Stimulated activated CD8-positive, alpha-beta memory T cell treated with anti-CD3 and anti-CD28 coated beads, Interleukin-7, amount 100 ng/mL, for 1 hour (primary cell): Measurements from ENCODE around the gene KLK3.

Experiments used
- DNase-seq, 2 donors: peaks; one replicate each; pipeline ENCODE4 v3.0.0-alpha.2; 2020; ENCODE audit warnings: low read depth in 2 of 2

The KLK3 gene

DNA sequence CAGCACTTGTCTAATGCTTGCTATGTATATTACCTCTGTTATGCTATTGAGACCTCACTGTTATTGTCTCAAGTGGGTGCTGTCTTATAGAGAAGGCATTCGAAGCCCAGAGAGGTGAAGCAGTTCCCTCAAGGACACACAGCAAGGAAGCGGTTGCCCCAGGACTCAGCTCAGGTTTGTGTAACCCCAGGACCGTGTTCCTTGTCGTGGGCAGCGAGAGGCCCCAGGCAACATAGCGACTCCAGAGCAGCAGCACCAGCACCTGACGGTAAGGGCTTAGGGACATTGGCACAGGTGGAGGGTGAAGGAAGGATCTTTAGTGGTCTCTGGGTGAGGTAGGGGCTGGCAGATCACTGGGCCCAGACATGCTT is 23.7 kb upstream of the KLK3 start:
- DNase-seq: no peak

DNA sequence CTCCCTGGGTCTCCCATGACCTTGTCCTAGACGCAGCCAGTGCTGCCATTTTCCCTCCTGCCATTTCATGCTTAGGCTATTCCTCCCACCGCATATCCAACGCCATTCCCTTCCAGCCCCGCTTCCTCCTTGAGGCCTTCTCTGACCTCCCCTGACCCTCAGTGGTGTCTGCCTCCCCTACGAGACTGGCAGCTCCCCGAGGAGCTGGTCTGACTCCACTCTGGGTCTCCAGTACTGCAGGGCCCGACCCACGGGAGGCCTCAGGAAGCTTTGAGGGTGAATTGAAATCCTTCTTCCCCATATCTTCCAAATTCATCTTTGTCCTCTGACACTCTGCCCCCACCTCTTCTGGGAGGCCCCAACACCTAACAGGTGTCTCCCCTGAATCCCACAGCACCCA is 22.0 kb upstream of the KLK3 start:
- DNase-seq: no peak

DNA sequence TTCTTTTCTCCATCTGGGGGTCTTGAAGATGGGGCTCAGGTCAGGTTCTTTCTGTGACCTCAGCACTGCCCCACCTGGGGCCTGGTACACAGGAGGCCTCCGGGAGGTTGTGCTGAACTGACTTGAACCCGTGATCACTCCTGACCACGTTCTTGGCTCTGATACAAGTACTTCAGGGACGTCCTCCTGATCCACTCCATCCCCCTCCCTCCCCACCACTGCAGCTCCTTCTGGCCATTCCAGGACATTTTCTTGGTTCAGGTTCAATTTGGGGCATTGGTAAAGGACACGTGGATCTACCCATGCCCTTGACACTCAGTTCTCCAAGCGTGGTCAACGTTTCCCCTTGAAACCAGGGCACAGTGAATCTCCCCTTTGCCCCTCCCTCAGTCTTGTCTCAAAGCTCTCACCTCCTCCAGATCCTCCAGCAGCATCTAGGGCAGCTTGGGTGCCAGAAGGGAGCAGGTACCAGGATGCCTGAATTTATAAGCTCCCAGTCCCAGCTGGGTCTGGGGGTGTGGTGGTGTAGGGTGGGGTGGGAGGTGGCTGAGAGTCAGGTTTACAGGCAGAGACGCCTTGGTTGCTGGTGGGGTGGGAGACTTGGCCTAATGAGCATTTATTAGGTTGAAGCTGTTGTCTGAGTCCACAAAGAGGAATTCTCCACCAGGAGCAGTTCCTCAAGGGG is 21.5 kb upstream of the KLK3 start, which contains the start of gene KLK15:
Gene KLK15 (minus strand): TSS at position 458 of the 685 bp plus-strand sequence. CDS start 2,082 bp downstream, outside the sequence.
- no peak for DNase-seq

DNA sequence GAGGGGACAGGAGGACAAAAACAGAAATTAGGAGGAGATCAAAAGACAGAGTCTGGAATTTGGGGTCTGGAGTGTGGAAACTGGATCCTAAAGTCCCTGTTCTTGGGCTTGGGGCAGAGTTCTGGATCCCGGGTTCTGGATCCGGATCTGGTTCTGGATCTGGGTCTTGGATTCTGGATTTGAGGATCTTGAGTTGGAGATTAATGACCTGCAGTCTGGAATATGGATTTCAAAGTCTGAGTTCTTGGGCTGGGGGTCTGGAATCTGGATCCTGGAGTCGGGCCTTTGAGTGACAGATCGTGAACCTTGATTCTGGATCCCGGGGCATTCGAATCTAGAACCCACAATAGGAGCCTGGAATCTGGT is 20.9 kb upstream of the KLK3 start:
- DNase-seq: no peak

DNA sequence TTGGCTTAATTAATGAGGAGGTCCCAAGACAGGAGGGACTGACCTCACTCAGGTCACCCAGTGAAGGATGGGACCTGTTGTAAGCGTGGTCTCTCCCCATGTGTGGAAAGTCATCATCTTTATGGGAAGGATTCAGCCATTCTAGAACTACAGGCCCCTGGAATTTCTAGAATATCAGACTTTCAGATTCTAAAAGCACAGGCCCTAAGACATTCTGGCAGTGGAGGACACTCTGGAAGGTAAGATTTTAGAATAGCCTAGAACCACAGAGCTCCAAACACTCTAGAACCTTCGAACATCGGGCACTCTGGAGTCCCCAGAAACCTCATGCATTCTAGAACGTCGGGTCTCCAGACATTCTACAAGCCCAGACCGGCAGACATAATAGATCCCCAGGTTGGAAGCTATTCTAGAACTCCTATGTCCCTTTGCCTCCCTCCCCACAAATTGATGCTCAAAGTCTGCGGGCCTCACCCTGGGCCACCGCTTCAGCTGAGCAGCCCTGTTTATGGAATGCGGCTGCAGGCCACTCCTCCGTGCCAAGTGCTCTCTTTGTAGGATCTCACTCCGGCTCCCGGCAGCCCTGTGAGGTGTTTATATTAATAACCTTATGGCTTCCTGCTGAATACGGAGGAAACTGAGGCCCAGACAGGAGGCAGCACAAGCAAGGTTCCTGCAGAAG is 19.5 kb upstream of the KLK3 start:
- DNase-seq: no peak

DNA sequence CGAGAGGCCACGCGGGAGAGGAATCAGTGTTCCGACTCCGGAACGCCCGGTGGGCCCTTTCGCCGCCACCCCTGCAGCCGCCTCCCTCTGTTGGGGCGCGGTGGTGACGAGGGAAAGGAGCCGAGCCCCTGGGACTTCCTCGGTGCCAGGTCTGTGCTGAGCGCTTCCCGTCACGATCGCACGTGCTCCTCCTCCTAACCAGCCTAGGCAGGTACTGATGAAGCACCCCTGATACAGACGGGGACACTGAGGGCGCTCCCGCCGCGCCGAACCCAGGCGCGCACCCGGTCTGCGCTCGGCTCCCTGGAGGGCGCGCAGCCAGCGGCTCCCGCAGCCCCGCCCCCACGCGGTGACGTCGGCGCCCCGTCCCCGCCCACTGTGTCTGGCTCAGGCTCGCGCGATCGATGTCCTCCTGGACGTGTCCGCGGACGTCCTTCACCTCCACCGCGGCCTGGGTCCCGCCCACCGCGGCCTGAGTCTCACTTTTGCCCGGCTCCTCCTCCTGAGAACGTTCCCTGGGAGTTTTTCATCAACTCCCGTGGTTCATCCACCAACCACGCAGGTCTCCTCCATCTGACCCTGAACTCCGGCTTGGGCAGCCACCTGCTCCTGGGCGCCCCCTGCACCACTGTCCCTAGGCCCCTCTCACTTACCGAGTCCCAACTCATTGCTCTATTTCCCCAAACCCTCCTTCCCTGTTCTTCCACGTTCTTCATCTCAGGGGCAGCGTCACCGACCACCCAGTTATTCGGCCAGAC is 18.8 kb upstream of the KLK3 start:
- DNase-seq: peak; percentile 24 to 37

DNA sequence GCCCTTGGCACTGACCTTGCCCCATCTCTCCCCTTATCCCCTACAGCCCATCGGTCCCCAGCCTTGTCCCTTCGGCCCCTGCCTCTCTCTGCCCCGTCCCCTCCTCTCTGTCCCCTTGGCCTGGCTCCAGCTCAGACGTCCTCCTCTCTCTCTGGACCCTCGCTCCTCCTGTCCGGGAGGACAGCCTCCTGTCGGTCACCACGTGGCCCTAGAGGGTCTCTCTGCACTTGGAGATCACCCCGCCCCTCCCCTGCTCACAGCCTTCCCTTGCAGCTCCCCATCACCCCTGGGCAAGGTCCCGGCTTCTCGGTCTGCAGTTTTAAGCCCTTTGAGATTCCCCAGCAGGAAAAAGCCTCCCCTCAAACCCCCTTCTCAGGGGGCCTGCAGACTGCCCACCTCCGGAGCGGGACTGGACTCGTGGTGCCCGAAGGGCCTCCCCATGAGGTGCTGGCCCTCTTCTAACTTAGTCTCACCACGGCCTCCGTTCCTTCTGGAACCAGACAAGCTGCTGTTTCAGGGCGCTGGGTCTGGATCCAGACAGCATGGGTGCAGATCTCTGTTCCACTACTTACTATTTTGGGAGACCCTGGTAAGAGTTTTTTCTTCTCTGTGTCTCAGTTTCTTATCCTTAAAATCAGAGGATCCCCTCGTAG is 18.0 kb upstream of the KLK3 start:
- DNase-seq: no peak

DNA sequence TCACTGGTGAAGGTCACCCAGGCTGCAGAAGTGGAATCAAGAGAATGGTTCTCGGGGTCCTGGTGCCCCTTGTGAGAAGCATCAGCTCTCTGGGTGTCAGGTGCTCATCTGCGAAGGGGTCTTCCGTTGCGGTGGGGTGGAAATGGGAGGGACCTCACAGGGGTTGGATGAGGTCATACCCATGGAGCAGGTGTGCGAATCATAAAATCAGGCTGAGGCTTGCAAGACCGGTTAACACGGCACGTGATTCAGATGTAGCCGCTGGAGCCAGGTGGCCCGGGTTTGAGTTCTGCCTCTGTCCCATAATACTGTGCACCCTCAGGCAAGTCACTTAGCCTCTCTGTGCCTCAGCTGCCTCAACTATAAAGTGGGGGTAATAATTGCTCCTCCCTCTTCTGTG is 17.4 kb upstream of the KLK3 start:
- DNase-seq: no peak

DNA sequence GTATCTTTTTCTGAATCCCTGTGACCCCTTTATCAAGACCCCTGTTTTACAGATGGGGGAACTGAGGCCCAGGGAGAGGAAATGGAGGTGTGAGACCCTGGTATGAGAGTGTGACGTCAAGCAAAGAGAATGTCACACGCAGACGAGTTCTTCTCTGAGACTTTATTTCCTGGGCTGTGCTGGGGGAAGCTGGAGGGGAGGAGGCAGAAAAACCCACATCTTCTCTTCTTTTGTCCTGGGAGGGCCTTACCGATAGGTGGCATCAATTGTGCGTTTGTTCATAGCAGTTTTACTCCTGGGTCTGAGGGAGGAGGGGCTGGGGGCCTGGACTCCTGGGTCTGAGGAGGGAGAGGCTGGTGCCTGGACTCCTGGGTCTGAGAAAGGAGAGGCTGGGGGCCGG is 16.5 kb upstream of the KLK3 start:
- DNase-seq: no peak

DNA sequence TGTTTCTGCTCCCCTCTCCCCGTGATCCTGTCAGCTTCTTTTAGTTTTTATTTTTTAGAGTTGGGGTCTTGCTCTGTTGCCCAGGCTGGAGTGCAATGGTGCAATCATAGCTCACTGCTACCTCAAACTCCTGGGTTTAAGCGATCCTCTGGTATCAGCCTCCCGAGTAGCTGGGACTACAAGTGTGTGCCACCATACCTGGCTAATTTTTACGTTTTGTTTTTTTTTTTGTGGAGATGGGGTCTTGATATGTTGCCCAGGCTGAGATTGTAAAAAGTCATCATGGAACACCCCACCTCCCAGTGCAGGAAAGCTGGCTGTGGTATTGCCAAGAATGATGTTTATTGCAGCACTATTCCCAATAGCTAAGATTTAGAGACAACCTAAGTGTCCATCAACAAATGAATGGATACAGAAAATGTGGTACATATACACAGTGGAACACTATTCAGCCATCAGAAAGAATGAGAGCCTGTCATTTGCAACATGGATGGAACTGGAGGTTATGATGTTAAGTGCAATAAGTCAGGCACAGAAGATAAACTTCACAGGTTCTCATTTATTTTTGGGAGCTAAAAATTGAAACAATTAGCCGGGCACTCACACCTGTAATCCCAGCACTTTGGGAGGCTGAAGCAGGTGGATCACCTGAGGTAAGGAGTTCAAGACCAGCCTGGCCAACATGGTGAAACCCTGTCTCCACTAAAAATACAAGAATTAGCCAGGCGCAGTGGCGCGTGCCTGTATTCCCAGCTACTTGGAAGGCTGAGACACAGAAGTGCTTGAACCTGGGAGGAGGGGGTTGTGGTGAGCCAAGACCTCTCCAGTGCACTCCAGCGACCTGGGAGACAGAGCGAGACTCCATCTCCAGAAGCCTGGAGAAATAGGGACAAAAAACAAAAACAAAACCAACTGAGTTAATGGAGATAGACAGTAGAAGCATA is 14.7 kb upstream of the KLK3 start:
- DNase-seq: no peak

DNA sequence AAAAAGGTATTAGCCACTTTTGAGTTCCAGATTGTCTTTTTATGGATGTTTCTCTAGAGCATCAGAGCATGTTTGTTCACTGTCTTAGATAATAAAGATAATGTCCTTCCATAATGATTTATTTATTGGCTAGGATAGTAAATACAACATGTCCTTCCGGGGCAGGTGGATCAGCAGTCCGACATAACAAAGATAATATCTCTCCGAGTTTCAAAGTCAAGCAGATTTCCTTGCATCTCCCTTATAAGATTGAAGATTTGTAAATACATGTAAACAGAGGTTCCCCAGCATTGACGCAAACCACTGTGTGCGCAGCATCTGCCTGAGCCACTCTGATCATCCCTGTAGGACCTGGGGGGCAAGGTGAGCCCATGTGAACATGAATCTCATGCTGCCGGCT is 12.6 kb upstream of the KLK3 start:
- no peak for DNase-seq

DNA sequence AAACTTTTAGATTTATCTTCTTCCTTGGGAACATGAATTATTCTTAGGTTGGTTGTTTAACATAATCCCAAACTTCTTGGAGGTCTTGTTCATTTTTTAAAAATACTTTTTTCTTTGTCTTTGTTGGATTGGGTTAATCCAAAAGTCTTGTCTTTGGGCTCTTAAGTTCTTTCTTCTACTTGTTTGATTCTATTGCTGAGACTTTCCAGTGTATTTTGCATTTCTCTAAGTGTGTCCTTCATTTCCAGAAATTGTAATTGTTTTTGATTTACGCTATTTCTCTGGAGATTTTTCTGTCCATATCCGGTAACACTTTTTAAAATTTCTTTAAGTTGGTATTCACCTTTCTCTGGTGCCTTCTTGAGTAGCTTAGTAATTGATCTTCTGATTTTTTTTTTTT is 11.5 kb upstream of the KLK3 start:
- no peak for DNase-seq

DNA sequence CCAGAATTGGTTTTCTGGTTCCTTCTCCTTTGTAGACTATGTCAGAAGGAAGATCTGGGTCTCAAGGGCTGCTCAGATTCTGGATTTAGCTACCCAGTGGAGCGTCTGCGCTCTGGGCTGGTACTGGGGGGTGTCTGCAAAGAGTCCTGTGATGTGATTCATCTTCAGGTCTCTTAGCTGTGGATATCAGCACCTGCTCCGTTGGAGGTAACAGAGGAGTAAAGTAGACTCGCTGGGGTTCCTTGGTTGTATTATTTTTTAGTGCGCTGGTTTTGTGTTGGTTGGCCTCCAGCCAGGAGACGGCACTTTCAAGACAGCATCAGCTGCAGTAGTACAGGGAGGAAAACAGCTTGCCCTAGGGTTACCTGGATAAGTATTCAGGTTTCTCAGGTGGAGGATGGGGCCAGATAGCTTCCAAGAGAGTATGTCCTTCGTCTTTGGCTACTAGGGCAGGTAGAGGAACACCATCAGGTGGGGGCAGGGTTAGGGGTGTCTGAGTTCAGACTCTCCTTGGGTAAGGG is 11.0 kb upstream of the KLK3 start:
- no peak for DNase-seq

DNA sequence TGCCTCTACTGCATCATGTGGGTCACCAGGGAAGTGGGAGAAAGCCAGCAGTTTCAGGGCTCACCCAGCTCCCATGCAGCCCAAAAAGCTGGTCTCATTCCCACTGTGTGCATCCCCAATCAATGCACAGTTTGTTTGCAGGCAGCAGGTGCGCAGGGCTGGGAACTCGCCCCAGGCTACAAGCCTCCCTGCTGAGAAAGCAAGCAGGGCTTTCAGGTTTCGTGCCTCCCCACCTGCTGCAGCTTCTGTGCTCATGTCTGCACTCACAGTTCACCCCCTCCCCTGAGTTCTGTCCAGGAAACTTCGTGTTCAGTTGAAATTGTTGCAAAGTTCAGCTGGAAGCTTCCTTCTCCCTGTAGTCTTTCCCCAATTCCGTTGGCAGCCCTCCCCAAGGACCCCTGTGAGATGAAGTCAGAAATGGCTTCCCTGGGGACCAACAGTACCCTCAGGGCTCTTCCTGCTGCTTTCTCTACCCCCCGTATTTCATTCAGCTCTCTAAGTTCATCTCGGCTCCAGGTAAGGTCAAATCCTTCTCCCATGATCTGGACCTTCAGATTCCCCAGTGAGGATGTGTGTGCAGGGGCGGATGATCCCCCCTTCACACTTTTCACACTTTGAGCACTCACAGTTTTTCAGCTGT is 10.3 kb upstream of the KLK3 start:
- DNase-seq: no peak

DNA sequence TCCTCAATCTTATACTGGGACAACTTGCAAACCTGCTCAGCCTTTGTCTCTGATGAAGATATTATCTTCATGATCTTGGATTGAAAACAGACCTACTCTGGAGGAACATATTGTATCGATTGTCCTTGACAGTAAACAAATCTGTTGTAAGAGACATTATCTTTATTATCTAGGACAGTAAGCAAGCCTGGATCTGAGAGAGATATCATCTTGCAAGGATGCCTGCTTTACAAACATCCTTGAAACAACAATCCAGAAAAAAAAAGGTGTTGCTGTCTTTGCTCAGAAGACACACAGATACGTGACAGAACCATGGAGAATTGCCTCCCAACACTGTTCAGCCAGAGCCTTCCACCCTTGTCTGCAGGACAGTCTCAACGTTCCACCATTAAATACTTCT is 4.0 kb upstream of the KLK3 start:
- no peak for DNase-seq

DNA sequence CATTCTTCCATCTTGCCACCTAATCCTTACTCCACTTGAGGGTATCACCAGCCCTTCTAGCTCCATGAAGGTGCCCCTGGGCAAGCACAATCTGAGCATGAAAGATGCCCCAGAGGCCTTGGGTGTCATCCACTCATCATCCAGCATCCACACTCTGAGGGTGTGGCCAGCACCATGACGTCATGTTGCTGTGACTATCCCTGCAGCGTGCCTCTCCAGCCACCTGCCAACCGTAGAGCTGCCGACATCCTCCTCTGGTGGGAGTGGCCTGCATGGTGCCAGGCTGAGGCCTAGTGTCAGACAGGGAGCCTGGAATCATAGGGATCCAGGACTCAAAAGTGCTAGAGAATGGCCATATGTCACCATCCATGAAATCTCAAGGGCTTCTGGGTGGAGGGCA is 3.1 kb upstream of the KLK3 start:
- no peak for DNase-seq

DNA sequence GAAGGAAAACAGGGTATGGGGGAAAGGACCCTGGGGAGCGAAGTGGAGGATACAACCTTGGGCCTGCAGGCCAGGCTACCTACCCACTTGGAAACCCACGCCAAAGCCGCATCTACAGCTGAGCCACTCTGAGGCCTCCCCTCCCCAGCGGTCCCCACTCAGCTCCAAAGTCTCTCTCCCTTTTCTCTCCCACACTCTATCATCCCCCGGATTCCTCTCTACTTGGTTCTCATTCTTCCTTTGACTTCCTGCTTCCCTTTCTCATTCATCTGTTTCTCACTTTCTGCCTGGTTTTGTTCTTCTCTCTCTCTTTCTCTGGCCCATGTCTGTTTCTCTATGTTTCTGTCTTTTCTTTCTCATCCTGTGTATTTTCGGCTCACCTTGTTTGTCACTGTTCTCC is 2.7 kb downstream of the KLK3 start:
- no peak for DNase-seq

DNA sequence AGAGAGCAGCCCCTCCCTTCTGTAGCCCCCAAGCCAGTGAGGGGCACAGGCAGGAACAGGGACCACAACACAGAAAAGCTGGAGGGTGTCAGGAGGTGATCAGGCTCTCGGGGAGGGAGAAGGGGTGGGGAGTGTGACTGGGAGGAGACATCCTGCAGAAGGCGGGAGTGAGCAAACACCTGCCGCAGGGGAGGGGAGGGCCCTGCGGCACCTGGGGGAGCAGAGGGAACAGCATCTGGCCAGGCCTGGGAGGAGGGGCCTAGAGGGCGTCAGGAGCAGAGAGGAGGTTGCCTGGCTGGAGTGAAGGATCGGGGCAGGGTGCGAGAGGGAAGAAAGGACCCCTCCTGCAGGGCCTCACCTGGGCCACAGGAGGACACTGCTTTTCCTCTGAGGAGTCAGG is 4.2 kb downstream of the KLK3 start:
- DNase-seq: no peak

DNA sequence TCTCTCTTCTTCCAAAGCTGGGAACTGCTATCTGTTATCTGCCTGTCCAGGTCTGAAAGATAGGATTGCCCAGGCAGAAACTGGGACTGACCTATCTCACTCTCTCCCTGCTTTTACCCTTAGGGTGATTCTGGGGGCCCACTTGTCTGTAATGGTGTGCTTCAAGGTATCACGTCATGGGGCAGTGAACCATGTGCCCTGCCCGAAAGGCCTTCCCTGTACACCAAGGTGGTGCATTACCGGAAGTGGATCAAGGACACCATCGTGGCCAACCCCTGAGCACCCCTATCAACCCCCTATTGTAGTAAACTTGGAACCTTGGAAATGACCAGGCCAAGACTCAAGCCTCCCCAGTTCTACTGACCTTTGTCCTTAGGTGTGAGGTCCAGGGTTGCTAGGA is 5.1 kb downstream of the KLK3 start:
- DNase-seq: no peak

DNA sequence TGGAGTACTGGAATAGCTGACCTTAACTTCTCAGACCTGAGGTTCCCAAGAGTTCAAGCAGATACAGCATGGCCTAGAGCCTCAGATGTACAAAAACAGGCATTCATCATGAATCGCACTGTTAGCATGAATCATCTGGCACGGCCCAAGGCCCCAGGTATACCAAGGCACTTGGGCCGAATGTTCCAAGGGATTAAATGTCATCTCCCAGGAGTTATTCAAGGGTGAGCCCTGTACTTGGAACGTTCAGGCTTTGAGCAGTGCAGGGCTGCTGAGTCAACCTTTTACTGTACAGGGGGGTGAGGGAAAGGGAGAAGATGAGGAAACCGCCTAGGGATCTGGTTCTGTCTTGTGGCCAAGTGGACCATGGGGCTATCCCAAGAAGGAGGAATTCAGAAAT is 6.3 kb downstream of the KLK3 start:
- DNase-seq: no peak
